Natural killer cell (primary cell): ENCODE results near the gene PSME1. TPM values are rescaled to one million over a fixed set of nuclear protein-coding genes. Genes with fewer than 3 reads are reported as not detected.

Source experiments
- ATAC-seq, 3 donors: fragments of 150-1000 bp in 2 of 3; fragments of 200-7000 bp in 1 of 3; cut with Tn5 transposase; 1 replicate in 1 of 3; 2 replicates in 2 of 3; pipeline ENCODE4 v1.10.0; 2021; ENCODE audit warnings: mild to moderate bottlenecking in 2 of 3, moderate library complexity in 2 of 3
- DNase-seq, 2 donors: peaks; one replicate each; pipeline versions ENCODE4 v3.0.0 to v3.0.0-alpha.2; 2013 to 2021; ENCODE audit warnings: mixed read lengths in 1 of 2
- H3K27ac ChIP-seq: one replicate; pipeline ENCODE4 v1.5.1; 2013; ENCODE audit warnings: mild to moderate bottlenecking, low read length
- H3K27me3 ChIP-seq: one replicate; pipeline ENCODE4 v1.6.1; 2013; ENCODE audit warnings: low read length; ENCODE audit not compliant: control insufficient read depth, insufficient read depth
- H3K36me3 ChIP-seq: one replicate; pipeline ENCODE4 v1.6.1; 2013; ENCODE audit warnings: low read length; ENCODE audit not compliant: control insufficient read depth, insufficient read depth
- H3K4me1 ChIP-seq: one replicate; pipeline ENCODE4 v1.6.1; 2013; ENCODE audit warnings: low read length; ENCODE audit not compliant: control insufficient read depth, insufficient read depth
- H3K4me3 ChIP-seq: one replicate; pipeline ENCODE4 v1.5.1; 2013; ENCODE audit warnings: low read length
- H3K9me3 ChIP-seq: one replicate; pipeline ENCODE4 v1.6.1; 2013; ENCODE audit warnings: low read length; ENCODE audit not compliant: control insufficient read depth, insufficient read depth
- H3K27ac Mint-ChIP-seq, 2 donors: one replicate each; pipeline ENCODE4 v1.8.0; 2022; ENCODE audit warnings: mild to moderate bottlenecking in 2 of 2, mixed read lengths in 2 of 2, moderate library complexity in 1 of 2
- H3K27me3 Mint-ChIP-seq, 2 donors: one replicate each; pipeline ENCODE4 v1.8.0; 2022; ENCODE audit warnings: low read depth in 2 of 2, mixed read lengths in 2 of 2
- H3K36me3 Mint-ChIP-seq: one replicate; pipeline ENCODE4 v1.8.0; 2022; ENCODE audit warnings: mixed read lengths
- H3K4me1 Mint-ChIP-seq, 2 donors: one replicate each; pipeline ENCODE4 v1.8.0; 2022; ENCODE audit warnings: mixed read lengths in 2 of 2
- H3K4me3 Mint-ChIP-seq: one replicate; pipeline ENCODE4 v1.8.0; 2022; ENCODE audit warnings: mild to moderate bottlenecking, moderate library complexity, mixed read lengths
- H3K9me3 Mint-ChIP-seq, 2 donors: one replicate each; pipeline ENCODE4 v1.8.0; 2022; ENCODE audit warnings: mixed read lengths in 2 of 2
- WGBS: methylation state at CpG from one replicate; pipeline ENCODE4 v1.1.7; 2013; ENCODE audit warnings: missing lambda C conversion rate; ENCODE audit not compliant: insufficient coverage; 5-methylcytosine and 5-hydroxymethylcytosine counted together
- intact Hi-C: fragments of 100-400 bp; cut with micrococcal nuclease; formaldehyde crosslinking; loops from one replicate; pipeline ENCODE4 v1.14.2; 2022
- total RNA-seq, 4 donors: library from RNA; stranded (reverse); fragments of 120-200 nt in 1 of 4; gene quantifications; one replicate each; pipeline versions ENCODE4 v1.2.3 to v1.2.4, GENCODE V29; 2013 to 2022
- TF ChIP-seq, protein P1 (sequence below): fragments of 200-600 bp; IDR thresholded peaks from one replicate; pipeline ENCODE4 v1.8.0; 2022; ENCODE audit warnings: antibody characterized with exemption

PSME1 gene
- total RNA-seq, 3 donors from 2014 or later (not counting 1 experiment from before 2014, with no cell fraction given) = 315 to 345 (median 318) TPM

DNA sequence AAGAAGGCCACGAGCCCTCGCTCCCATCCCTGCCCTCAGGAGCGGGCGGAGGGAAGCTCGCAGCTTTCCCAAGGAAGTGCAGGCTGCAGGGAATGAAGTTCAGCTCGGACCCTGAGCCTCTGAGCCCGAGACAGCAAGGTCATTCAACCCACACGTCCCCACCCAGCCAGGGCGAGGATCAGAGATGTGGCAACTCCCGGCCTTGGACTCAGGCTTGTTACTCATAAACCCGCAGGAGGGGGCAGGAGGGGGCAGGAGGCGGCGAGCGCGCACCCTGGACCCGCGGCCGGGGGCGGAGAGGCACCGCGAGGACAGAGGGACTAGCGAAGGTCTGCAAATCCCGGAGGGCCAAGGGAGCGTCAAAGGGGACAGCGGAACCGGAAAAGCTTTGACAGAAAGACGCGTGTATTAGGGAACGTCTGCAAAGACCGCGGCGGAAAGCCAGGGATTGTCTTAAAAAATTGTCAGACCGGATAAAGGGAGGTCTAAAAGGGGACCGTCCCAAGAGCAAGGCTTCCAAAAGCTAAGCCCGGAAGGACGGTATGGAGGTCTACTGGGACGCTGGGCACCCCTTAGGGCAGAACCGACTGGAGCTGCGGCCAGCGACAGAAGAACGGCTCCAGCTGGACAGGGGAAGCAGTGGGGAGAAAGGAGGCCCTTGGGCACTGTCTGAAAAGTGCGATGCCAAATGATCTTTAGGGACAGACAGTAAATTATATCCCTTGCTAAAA is 22.0 kb upstream of the PSME1 start:
- peak overlapping the region; percentile 100 for H3K27ac ChIP-seq
- Mint-ChIP-seq H3K27ac (peak overlapping the region; percentile 96 to 99), H3K9me3 (no peaks in the 10 kb centered on the region), H3K27me3 (no peaks in the 10 kb centered on the region), H3K36me3 (peaks cover 3% of the 10 kb centered on the region), H3K4me3 (peak overlapping the region; percentile 99), H3K4me1 (peaks cover 24 to 29% of the 10 kb centered on the region in 2 donors)
- no peaks in the 10 kb centered on the region for H3K27me3 ChIP-seq
- intact Hi-C loops = loop anchor here (1.0 to 2.0 kb wide), 9 partner anchors 22 to 329 kb away; partner anchors contain the start of genes CARMIL3, CHMP4A, EMC9 and IPO4
- peak overlapping the region; percentile 62 for H3K4me3 ChIP-seq
- H3K9me3 ChIP-seq = no peaks in the 10 kb centered on the region
- peaks cover 20% of the 10 kb centered on the region for H3K36me3 ChIP-seq
- peaks cover 24% of the 10 kb centered on the region for H3K4me1 ChIP-seq
- TF ChIP-seq, protein P1, sequence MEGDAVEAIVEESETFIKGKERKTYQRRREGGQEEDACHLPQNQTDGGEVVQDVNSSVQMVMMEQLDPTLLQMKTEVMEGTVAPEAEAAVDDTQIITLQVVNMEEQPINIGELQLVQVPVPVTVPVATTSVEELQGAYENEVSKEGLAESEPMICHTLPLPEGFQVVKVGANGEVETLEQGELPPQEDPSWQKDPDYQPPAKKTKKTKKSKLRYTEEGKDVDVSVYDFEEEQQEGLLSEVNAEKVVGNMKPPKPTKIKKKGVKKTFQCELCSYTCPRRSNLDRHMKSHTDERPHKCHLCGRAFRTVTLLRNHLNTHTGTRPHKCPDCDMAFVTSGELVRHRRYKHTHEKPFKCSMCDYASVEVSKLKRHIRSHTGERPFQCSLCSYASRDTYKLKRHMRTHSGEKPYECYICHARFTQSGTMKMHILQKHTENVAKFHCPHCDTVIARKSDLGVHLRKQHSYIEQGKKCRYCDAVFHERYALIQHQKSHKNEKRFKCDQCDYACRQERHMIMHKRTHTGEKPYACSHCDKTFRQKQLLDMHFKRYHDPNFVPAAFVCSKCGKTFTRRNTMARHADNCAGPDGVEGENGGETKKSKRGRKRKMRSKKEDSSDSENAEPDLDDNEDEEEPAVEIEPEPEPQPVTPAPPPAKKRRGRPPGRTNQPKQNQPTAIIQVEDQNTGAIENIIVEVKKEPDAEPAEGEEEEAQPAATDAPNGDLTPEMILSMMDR = no peak
- under 1% methylated on average over 42 of the region's 42 CpGs for WGBS
- DNase-seq = peak in 1 of 2 donors; percentile 90
- peak; percentile 17 to 44 (median 30) for ATAC-seq

- Histone ChIP-seq H3K4me3 (peak within 1 kb of the TSS; percentile 62), H3K36me3 (peaks cover 28% of the 10 kb centered on the region), H3K9me3 (no peaks in the 10 kb centered on the region), H3K27me3 (no peaks in the 10 kb centered on the region), H3K4me1 (peaks cover 24% of the 10 kb centered on the region), H3K27ac (peak within 1 kb of the TSS; percentile 100)
- WGBS = under 1% methylated on average over 55 of the region's 65 CpGs
- Mint-ChIP-seq H3K9me3 (no peaks in the 10 kb centered on the region), H3K27me3 (no peaks in the 10 kb centered on the region), H3K4me1 (peaks cover 22 to 27% of the 10 kb centered on the region in 2 donors), H3K36me3 (peaks cover 6% of the 10 kb centered on the region), H3K4me3 (peak within 1 kb of the TSS; percentile 99), H3K27ac (peak within 1 kb of the TSS; percentile 96 to 99)
- DNase-seq = peak; percentile 99
- TF ChIP-seq, protein P1 = no peak
- intact Hi-C loops = loop anchor here (1.0 to 2.0 kb wide), 10 partner anchors 22 to 328 kb away; partner anchors contain the start of genes CARMIL3, CHMP4A, DHRS1 and EMC9
- peak; percentile 81 to 94 (median 83) for ATAC-seq
Observed at GRCh38 chr14:24114532-24115421, 21.2 kb upstream of the PSME1 start, which contains the start of the genes DCAF11 and NRL. DCAF11 (plus strand) TSS chr14:24114777; CDS start chr14:24115595, 818 bp downstream. NRL (minus strand) TSS chr14:24114949; CDS start chr14:24082848, 32,101 bp downstream.

- H3K27me3 ChIP-seq = no peaks in the 10 kb centered on the region
- H3K9me3 Mint-ChIP-seq = no peaks in the 10 kb centered on the region
- ATAC-seq (no peak), DNase-seq (no peak)
- peaks cover 24% of the 10 kb centered on the region for H3K4me1 ChIP-seq
- H3K27me3 Mint-ChIP-seq = no peaks in the 10 kb centered on the region
- H3K4me3 ChIP-seq = peak overlapping the region; percentile 62
- H3K27ac ChIP-seq = peak overlapping the region; percentile 100
- H3K9me3 ChIP-seq = no peaks in the 10 kb centered on the region
- H3K4me1 Mint-ChIP-seq = peaks cover 22 to 27% of the 10 kb centered on the region in 2 donors
- peaks cover 32% of the 10 kb centered on the region for H3K36me3 ChIP-seq
- intact Hi-C loops = loop anchor here (1.0 to 2.0 kb wide), 4 partner anchors 63 to 327 kb away; partner anchors contain the start of genes CARMIL3, DHRS1, IPO4 and NOP9
- WGBS = 3% methylated on average over 14 of the region's 14 CpGs
- H3K27ac Mint-ChIP-seq = peak overlapping the region; percentile 96 to 99
- H3K36me3 Mint-ChIP-seq = peaks cover 6% of the 10 kb centered on the region
- TF ChIP-seq, protein P1 = no peak
- peak overlapping the region; percentile 99 for H3K4me3 Mint-ChIP-seq
Observed at GRCh38 chr14:24115422-24116127, 20.4 kb upstream of the PSME1 start.
